ENCODE results near the gene PROSER3. TPM values are rescaled to one million over a fixed set of nuclear protein-coding genes. Genes with fewer than 3 reads are reported as not detected.

PROSER3 gene
- total RNA-seq, 2 experiments from 2014 or later, result 17.2 to 66.1 TPM

DNA sequence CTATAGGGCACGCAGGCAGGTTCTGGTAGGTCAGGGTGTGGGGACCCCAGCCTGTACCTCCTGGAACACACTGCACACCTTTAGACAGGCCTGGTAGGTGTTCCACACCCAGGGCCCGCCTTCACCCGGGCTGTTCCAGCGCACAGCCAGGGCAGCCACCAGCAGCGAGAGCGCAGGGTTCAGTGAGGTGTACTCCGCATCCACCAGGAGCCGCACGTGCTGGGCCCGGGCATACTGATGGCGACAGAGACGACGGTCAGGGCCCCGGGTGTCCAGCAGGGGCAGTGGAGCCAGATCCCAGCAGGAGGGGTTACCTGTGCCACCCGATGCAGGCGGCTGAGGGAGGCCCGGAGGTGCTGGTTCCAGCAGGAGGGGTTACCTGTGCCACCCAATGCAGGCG, 48.6 kb downstream of the PROSER3 start:
- Histone ChIP-seq H3K4me1 (ENCODE audit: insufficient read depth, low read length, poor library complexity, severe bottlenecking) (no peaks in the 10 kb centered on the region), H3K4me3 (ENCODE audit: low read depth, low read length, poor library complexity, severe bottlenecking) (no peak overlapping the region), H3K9me2 (ENCODE audit: insufficient read depth, low read length) (no peaks in the 10 kb centered on the region), H3K4me2 (ENCODE audit: low read length) (no peak overlapping the region), H3K79me2 (ENCODE audit: insufficient read depth, low read depth, low read length) (no peaks in the 10 kb centered on the region), H4K20me1 (ENCODE audit: insufficient read depth, low read length) (no peaks in the 10 kb centered on the region), H3K36me3 (ENCODE audit: insufficient read depth, low read length) (no peaks in the 10 kb centered on the region), H2AFZ (ENCODE audit: low read length) (no peak overlapping the region), H3K27ac (ENCODE audit: low read depth, low read length, poor library complexity, severe bottlenecking) (no peak overlapping the region), H3K9me3 (ENCODE audit: low read length) (no peaks in the 10 kb centered on the region)
- BruUV-seq (replicated peaks), result no TSS peak
- DNase-seq (ENCODE audit: low spot score), result no peak
- ChIA-PET CTCF (ENCODE audit: unreplicated experiment) (no interaction called here), POLR2A (no interaction called here)
- TF ChIP-seq CTCF (conservative IDR thresholded peaks at IDR 0.05; ENCODE audit: low read length) (no peak), EZH2phosphoT487 (IDR thresholded peaks at IDR 0.05; ENCODE audit: borderline replicate concordance, low read depth, low read length) (no peak)
- intact Hi-C loops (cut with micrococcal nuclease; ENCODE audit: unreplicated experiment), result no loop called here

DNA sequence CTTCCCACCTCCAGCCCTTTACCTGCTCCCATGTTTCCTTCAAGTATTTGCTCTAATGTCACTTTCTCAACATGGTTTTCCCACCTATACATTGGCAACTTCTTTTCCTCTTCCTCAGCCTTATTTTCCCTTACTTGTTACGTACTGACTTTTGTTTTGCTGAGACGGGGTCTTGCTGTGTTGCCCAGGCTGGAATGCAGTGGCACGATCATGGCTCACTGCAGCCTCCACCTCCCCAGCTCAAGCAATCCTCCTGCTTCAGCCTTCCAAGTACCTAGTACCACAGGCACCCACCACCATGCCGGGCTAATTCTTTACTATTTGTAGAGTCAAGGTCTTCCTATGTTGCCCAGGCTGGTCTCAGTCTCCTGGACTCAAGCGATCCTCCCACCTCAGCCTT, 49.7 kb downstream of the PROSER3 start:
- Histone ChIP-seq H3K36me3 (ENCODE audit: insufficient read depth, low read length) (no peaks in the 10 kb centered on the region), H3K4me3 (ENCODE audit: low read depth, low read length, poor library complexity, severe bottlenecking) (no peak overlapping the region), H3K27ac (ENCODE audit: low read depth, low read length, poor library complexity, severe bottlenecking) (no peak overlapping the region), H2AFZ (ENCODE audit: low read length) (no peak overlapping the region), H3K4me1 (ENCODE audit: insufficient read depth, low read length, poor library complexity, severe bottlenecking) (no peaks in the 10 kb centered on the region), H3K79me2 (ENCODE audit: insufficient read depth, low read depth, low read length) (no peaks in the 10 kb centered on the region), H4K20me1 (ENCODE audit: insufficient read depth, low read length) (no peaks in the 10 kb centered on the region), H3K9me2 (ENCODE audit: insufficient read depth, low read length) (no peaks in the 10 kb centered on the region), H3K4me2 (ENCODE audit: low read length) (no peak overlapping the region), H3K9me3 (ENCODE audit: low read length) (no peaks in the 10 kb centered on the region)
- intact Hi-C loops (cut with micrococcal nuclease; ENCODE audit: unreplicated experiment), result no loop called here
- POLR2A ChIA-PET, result no interaction called here
- TF ChIP-seq EZH2phosphoT487 (IDR thresholded peaks at IDR 0.05; ENCODE audit: borderline replicate concordance, low read depth, low read length) (no peak), CTCF (conservative IDR thresholded peaks at IDR 0.05; ENCODE audit: low read length) (no peak)
- no peak for DNase-seq (ENCODE audit: low spot score)
- BruUV-seq (replicated peaks), result no TSS peak
- CTCF ChIA-PET (ENCODE audit: unreplicated experiment), result no interaction called here

DNA sequence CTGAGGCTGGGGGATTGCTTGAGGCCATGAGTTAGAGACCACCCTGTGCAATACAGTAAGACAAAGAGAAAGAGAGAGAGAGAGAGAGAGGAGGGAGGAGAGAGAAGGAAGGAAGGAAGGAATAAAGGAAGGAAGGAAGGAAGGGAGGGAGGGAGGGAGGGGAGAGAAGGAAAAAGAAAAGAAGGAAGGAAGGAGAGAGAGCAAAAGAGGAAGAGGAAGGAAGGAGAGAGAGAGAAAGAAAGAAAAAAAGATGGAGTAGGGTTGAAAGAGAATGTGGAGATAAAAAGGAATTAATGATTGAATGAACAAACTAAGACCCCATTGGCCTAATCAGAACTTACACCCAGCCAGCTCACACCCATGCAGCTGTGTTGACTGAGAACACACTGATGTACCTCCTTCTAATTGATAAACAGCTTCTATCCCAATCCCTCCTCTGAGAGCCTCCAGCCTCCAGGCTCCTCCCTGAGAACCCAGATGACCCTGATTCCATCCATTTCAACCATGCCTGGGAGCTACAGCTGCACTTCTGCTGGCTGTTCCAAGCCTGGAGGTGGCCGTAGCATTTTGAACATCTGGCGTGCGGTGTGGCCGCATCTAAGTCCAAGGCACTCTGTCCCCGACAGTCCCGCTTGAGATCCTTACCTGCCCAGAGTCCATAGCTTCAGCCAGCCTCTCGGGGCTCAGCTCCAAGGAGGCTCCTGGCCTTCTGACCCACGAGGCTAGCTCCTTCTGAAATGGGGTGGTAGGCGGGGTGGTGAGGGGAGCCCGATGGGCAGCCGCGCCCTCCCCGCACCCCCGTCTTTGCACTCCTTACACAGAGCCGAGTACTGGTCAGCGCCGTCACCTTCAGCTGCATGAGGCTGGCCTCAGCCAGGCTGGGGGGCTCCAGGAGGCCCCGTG, 53.6 kb downstream of the PROSER3 start:
- H3K79me2 ChIP-seq (ENCODE audit: insufficient read depth, low read depth, low read length), result no peaks in the 10 kb centered on the region
- DNase-seq (ENCODE audit: low spot score), result no peak
- H3K9me3 ChIP-seq (ENCODE audit: low read length), result no peaks in the 10 kb centered on the region
- H3K36me3 ChIP-seq (ENCODE audit: insufficient read depth, low read length), result no peaks in the 10 kb centered on the region
- H3K4me1 ChIP-seq (ENCODE audit: insufficient read depth, low read length, poor library complexity, severe bottlenecking), result no peaks in the 10 kb centered on the region
- no peak overlapping the region for H2AFZ ChIP-seq (ENCODE audit: low read length)
- no peak overlapping the region for H3K4me2 ChIP-seq (ENCODE audit: low read length)
- no TSS peak for BruUV-seq (replicated peaks)
- TF ChIP-seq EZH2phosphoT487 (IDR thresholded peaks at IDR 0.05; ENCODE audit: borderline replicate concordance, low read depth, low read length) (no peak), CTCF (conservative IDR thresholded peaks at IDR 0.05; ENCODE audit: low read length) (no peak)
- H3K9me2 ChIP-seq (ENCODE audit: insufficient read depth, low read length), result no peaks in the 10 kb centered on the region
- POLR2A ChIA-PET, result no interaction called here
- intact Hi-C loops (cut with micrococcal nuclease; ENCODE audit: unreplicated experiment), result no loop called here
- no peak overlapping the region for H3K27ac ChIP-seq (ENCODE audit: low read depth, low read length, poor library complexity, severe bottlenecking)
- CTCF ChIA-PET (ENCODE audit: unreplicated experiment), result no interaction called here
- no peaks in the 10 kb centered on the region for H4K20me1 ChIP-seq (ENCODE audit: insufficient read depth, low read length)
- H3K4me3 ChIP-seq (ENCODE audit: low read depth, low read length, poor library complexity, severe bottlenecking), result no peak overlapping the region

All from OCI-LY7 (cell line).